IPS DF 6.9 (cell line): ENCODE results near the gene MAST4.

Source experiments
- DNase-seq: peaks from one replicate; pipeline ENCODE4 v3.0.0-alpha.2; 2013; ENCODE audit warnings: low read depth, low spot score
- H3K27ac ChIP-seq: one replicate; pipeline ENCODE4 v1.5.1; 2013; ENCODE audit warnings: low read length, control low read depth
- H3K27me3 ChIP-seq: 2 replicates; pipeline ENCODE4 v1.6.1; 2013; ENCODE audit warnings: mild to moderate bottlenecking, low read length; ENCODE audit not compliant: control insufficient read depth, insufficient read depth
- H3K36me3 ChIP-seq: 2 replicates; pipeline ENCODE4 v1.6.1; 2013; ENCODE audit warnings: low read length; ENCODE audit not compliant: control insufficient read depth, insufficient read depth
- H3K4me1 ChIP-seq: 2 replicates; pipeline ENCODE4 v1.6.1; 2013; ENCODE audit warnings: low read length; ENCODE audit not compliant: control insufficient read depth, insufficient read depth
- H3K4me3 ChIP-seq: 2 replicates; pipeline ENCODE4 v1.5.1; 2013; ENCODE audit warnings: mild to moderate bottlenecking, low read length
- H3K9me3 ChIP-seq: 2 replicates; pipeline ENCODE4 v1.6.1; 2013; ENCODE audit warnings: low read length, inconsistent platforms; ENCODE audit not compliant: control insufficient read depth, insufficient read depth
- WGBS: extraction: QIAGEN DNeasy Blood & Tissue Kit; methylation state at CpG from one replicate; pipeline ENCODE4 v1.1.7; 2013; ENCODE audit warnings: mixed read lengths, missing lambda C conversion rate; ENCODE audit not compliant: insufficient read length, insufficient coverage; 5-methylcytosine and 5-hydroxymethylcytosine counted together

Gene MAST4

GRCh38 chr5:66912787-66913186, 316.6 kb downstream of the MAST4 start:
- DNase-seq, result no peak
- peaks cover 3% of the 10 kb centered on the region; the same call in 1 of the 2 replicates for H3K27me3 ChIP-seq

GRCh38 chr5:66915531-66915930, 319.3 kb downstream of the MAST4 start:
- no CpG with 5 or more reads among the region's 7 CpGs for WGBS
- no peaks in the 10 kb centered on the region for H3K27me3 ChIP-seq

More at GRCh38 chr5:66912787-66913186, 316.6 kb downstream of the MAST4 start:
- no peak overlapping the region for H3K27ac ChIP-seq
- H3K9me3 ChIP-seq, result no peaks in the 10 kb centered on the region
- H3K4me3 ChIP-seq, result no peak overlapping the region
- no peaks in the 10 kb centered on the region for H3K4me1 ChIP-seq
- H3K36me3 ChIP-seq, result no peaks in the 10 kb centered on the region

GRCh38 chr5:66922881-66923280, 326.7 kb downstream of the MAST4 start:
- no peak overlapping the region for H3K4me3 ChIP-seq
- no peak overlapping the region for H3K27ac ChIP-seq
- H3K9me3 ChIP-seq, result no peaks in the 10 kb centered on the region
- H3K4me1 ChIP-seq, result no peaks in the 10 kb centered on the region
- WGBS, result no CpG with 5 or more reads among the region's 5 CpGs
- no peaks in the 10 kb centered on the region for H3K36me3 ChIP-seq
- DNase-seq, result no peak
- no peaks in the 10 kb centered on the region for H3K27me3 ChIP-seq

More at GRCh38 chr5:66915531-66915930, 319.3 kb downstream of the MAST4 start:
- Histone ChIP-seq H3K9me3 (no peaks in the 10 kb centered on the region), H3K27ac (no peak overlapping the region), H3K4me3 (no peak overlapping the region), H3K4me1 (no peaks in the 10 kb centered on the region), H3K36me3 (no peaks in the 10 kb centered on the region)
- no peak for DNase-seq

- no peak for DNase-seq
- WGBS, result no CpG with 5 or more reads among the region's 1 CpG
- H3K27ac ChIP-seq, result no peak overlapping the region
- H3K9me3 ChIP-seq, result no peaks in the 10 kb centered on the region
- H3K4me1 ChIP-seq, result no peaks in the 10 kb centered on the region
- no peaks in the 10 kb centered on the region for H3K36me3 ChIP-seq
- H3K27me3 ChIP-seq, result no peaks in the 10 kb centered on the region
- H3K4me3 ChIP-seq, result no peak overlapping the region
These were observed 327.3 kb downstream of the MAST4 start for GRCh38 chr5:66923457-66923856.

- no peaks in the 10 kb centered on the region for H3K36me3 ChIP-seq
- no peaks in the 10 kb centered on the region for H3K4me1 ChIP-seq
- no peak for DNase-seq
- H3K27me3 ChIP-seq, result no peaks in the 10 kb centered on the region
- H3K27ac ChIP-seq, result no peak overlapping the region
- no peaks in the 10 kb centered on the region for H3K9me3 ChIP-seq
- no peak overlapping the region for H3K4me3 ChIP-seq
These were observed 327.7 kb downstream of the MAST4 start for GRCh38 chr5:66923922-66924321.

- Histone ChIP-seq H3K4me1 (no peaks in the 10 kb centered on the region), H3K9me3 (no peaks in the 10 kb centered on the region), H3K27me3 (no peaks in the 10 kb centered on the region), H3K4me3 (no peak overlapping the region), H3K27ac (no peak overlapping the region), H3K36me3 (no peaks in the 10 kb centered on the region)
- DNase-seq, result no peak
These were observed 330.9 kb downstream of the MAST4 start for GRCh38 chr5:66927140-66927539.

GRCh38 chr5:66929281-66929680, 333.1 kb downstream of the MAST4 start:
- no CpG with 5 or more reads among the region's 1 CpG for WGBS
- Histone ChIP-seq H3K27me3 (no peaks in the 10 kb centered on the region), H3K36me3 (no peaks in the 10 kb centered on the region), H3K27ac (no peak overlapping the region), H3K9me3 (no peaks in the 10 kb centered on the region), H3K4me3 (no peak overlapping the region), H3K4me1 (no peaks in the 10 kb centered on the region)
- DNase-seq, result no peak

- no peaks in the 10 kb centered on the region for H3K4me1 ChIP-seq
- H3K9me3 ChIP-seq, result no peaks in the 10 kb centered on the region
- no peak for DNase-seq
- no peak overlapping the region for H3K4me3 ChIP-seq
- no peaks in the 10 kb centered on the region for H3K27me3 ChIP-seq
- WGBS, result no CpG with 5 or more reads among the region's 2 CpGs
- no peaks in the 10 kb centered on the region for H3K36me3 ChIP-seq
- no peak overlapping the region for H3K27ac ChIP-seq
These were observed 333.8 kb downstream of the MAST4 start for GRCh38 chr5:66929995-66930394.

- no peak overlapping the region for H3K27ac ChIP-seq
- H3K27me3 ChIP-seq, result no peaks in the 10 kb centered on the region
- no peaks in the 10 kb centered on the region for H3K9me3 ChIP-seq
- no peak overlapping the region for H3K4me3 ChIP-seq
- no CpG with 5 or more reads among the region's 5 CpGs for WGBS
- H3K36me3 ChIP-seq, result no peaks in the 10 kb centered on the region
- no peak for DNase-seq
- no peaks in the 10 kb centered on the region for H3K4me1 ChIP-seq
These were observed 335.5 kb downstream of the MAST4 start for GRCh38 chr5:66931651-66932050.

GRCh38 chr5:66932457-66932856, 336.3 kb downstream of the MAST4 start:
- Histone ChIP-seq H3K4me1 (no peaks in the 10 kb centered on the region), H3K27me3 (no peaks in the 10 kb centered on the region), H3K9me3 (no peaks in the 10 kb centered on the region), H3K36me3 (no peaks in the 10 kb centered on the region), H3K27ac (no peak overlapping the region), H3K4me3 (no peak overlapping the region)
- WGBS, result 100% methylated on average over 2 of the region's 3 CpGs
- no peak for DNase-seq

- Histone ChIP-seq H3K36me3 (no peaks in the 10 kb centered on the region), H3K4me3 (no peak overlapping the region), H3K27ac (no peak overlapping the region), H3K27me3 (no peaks in the 10 kb centered on the region), H3K4me1 (no peaks in the 10 kb centered on the region), H3K9me3 (no peaks in the 10 kb centered on the region)
- DNase-seq, result no peak
- WGBS, result no CpG with 5 or more reads among the region's 1 CpG
These were observed 336.9 kb downstream of the MAST4 start for GRCh38 chr5:66933066-66933465.
